GM23248 (cell line): Measurements from ENCODE around the gene MRPS2.

Experiments used
- EZH2 ChIP-seq: fragments of 200-600 bp; sonication (generic); IDR thresholded peaks from 2 replicates; pipeline ENCODE4 v1.6.1; 2018; ENCODE audit warnings: antibody characterized with exemption, mild to moderate bottlenecking; ENCODE audit not compliant: insufficient read depth, poor library complexity, severe bottlenecking
- EZH2phosphoT487 ChIP-seq: fragments of 200-600 bp; sonication (generic); IDR thresholded peaks from 2 replicates; pipeline ENCODE4 v1.6.1; 2018; ENCODE audit warnings: antibody characterized with exemption, moderate library complexity, mild to moderate bottlenecking, low read depth; ENCODE audit not compliant: insufficient read depth

GRCh38 chr9:135516132-135516860 lies 15.8 kb downstream of the MRPS2 start:
- TF ChIP-seq EZH2phosphoT487 (no peak), EZH2 (no peak)
